Peyer's patch (tissue), 4 donors: ENCODE results near the gene UBE2D2.

ENCODE experiments used
- POLR2A ChIP-seq, 2 donors: fragments of 450-650 bp; IDR thresholded peaks; one replicate each; pipeline ENCODE4 v1.5.1; 2017; ENCODE audit warnings: antibody characterized with exemption in 2 of 2, mild to moderate bottlenecking in 2 of 2, moderate library complexity in 2 of 2
- TF ChIP-seq, protein P1 (sequence below), 6 experiments: fragments of 450-650 bp in 4 of 6; fragments of 200-600 bp in 2 of 6; sonication (generic) in 1 of 6; IDR thresholded peaks; one replicate each; pipeline ENCODE4 v1.5.1; 2017 to 2019; ENCODE audit warnings: antibody characterized with exemption in 6 of 6, mild to moderate bottlenecking in 3 of 6, moderate library complexity in 1 of 6

DNA sequence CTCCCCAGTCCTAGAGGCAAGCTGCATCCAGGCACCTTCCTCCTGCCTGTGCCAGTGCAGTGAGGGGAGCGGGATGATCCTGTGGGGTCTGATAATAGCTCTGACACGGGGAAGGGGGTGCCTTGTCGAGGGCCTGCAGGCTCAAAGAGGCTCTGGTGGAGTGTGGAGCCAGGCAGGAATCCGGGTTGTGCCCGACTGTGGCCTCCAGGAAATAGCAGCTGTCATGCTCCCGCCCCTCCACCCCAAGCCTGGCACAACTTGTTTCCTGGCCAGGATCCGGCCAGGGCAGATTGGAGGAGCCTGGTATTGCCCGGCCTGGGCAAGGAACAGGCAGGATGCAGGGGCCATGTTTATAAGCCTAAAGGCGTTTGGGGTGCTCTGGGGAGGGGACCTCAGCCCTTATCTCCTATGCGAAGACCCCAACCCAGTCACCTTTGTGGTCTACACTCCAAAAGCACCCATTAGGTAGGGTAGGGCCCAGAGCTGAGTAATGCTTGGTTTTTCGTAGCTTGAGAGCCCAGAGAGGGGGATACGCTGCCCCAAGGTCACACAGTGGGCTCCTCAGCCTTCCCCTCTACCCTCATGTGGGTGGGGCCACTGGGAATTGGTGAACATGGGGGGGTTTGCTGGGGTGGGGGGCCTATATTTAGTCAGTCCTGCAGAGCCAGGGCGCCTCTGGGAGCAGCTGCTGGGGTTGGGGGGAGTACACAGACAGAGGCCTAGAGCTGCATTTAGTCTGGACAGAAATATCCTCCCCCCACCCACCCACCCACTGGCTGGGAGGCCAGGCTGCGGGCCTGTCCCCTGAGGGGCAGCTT, 99.2 kb downstream of the UBE2D2 start:
- TF ChIP-seq POLR2A (IDR thresholded peaks at IDR 0.05) = peak in 1 of 2 donors; percentile 39
- TF ChIP-seq, protein P1, sequence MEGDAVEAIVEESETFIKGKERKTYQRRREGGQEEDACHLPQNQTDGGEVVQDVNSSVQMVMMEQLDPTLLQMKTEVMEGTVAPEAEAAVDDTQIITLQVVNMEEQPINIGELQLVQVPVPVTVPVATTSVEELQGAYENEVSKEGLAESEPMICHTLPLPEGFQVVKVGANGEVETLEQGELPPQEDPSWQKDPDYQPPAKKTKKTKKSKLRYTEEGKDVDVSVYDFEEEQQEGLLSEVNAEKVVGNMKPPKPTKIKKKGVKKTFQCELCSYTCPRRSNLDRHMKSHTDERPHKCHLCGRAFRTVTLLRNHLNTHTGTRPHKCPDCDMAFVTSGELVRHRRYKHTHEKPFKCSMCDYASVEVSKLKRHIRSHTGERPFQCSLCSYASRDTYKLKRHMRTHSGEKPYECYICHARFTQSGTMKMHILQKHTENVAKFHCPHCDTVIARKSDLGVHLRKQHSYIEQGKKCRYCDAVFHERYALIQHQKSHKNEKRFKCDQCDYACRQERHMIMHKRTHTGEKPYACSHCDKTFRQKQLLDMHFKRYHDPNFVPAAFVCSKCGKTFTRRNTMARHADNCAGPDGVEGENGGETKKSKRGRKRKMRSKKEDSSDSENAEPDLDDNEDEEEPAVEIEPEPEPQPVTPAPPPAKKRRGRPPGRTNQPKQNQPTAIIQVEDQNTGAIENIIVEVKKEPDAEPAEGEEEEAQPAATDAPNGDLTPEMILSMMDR (IDR thresholded peaks at IDR 0.05) = no peak
